ENCODE measurements around the gene BANP.

BANP gene

GRCh38 chr16:88055356-88055755 lies 104.1 kb downstream of the BANP start:
- no peak for DNase-seq

- DNase-seq = no peak
Observed at GRCh38 chr16:88056212-88056611, 105.0 kb downstream of the BANP start.

GRCh38 chr16:88057656-88058055 lies 106.4 kb downstream of the BANP start:
- DNase-seq = no peak

GRCh38 chr16:88058136-88058535 lies 106.9 kb downstream of the BANP start:
- DNase-seq = no peak

- peak; percentile 12 for DNase-seq
Observed at GRCh38 chr16:88058817-88059216, 107.6 kb downstream of the BANP start.

- peak; percentile 16 for DNase-seq
Observed at GRCh38 chr16:88059701-88060386, 108.6 kb downstream of the BANP start.

GRCh38 chr16:88060524-88061219 lies 109.4 kb downstream of the BANP start:
- DNase-seq = peak; percentile 26

GRCh38 chr16:88061346-88062110 lies 110.3 kb downstream of the BANP start:
- peak; percentile 7 for DNase-seq

- DNase-seq = peak; percentile 73
Observed at GRCh38 chr16:88062341-88063210, 111.3 kb downstream of the BANP start.

GRCh38 chr16:88063211-88063773 lies 112.1 kb downstream of the BANP start:
- DNase-seq = peak; percentile 74

GRCh38 chr16:88064011-88064888 lies 113.0 kb downstream of the BANP start:
- peak; percentile 21 for DNase-seq

- DNase-seq = peak; percentile 17
Observed at GRCh38 chr16:88064889-88065746, 113.9 kb downstream of the BANP start.

GRCh38 chr16:88065747-88066142 lies 114.5 kb downstream of the BANP start:
- DNase-seq = peak; percentile 15

- DNase-seq = peak; percentile 14
Observed at GRCh38 chr16:88066234-88066633, 115.0 kb downstream of the BANP start.

- peak; percentile 19 for DNase-seq
Observed at GRCh38 chr16:88066680-88067529, 115.7 kb downstream of the BANP start.

- peak; percentile 14 for DNase-seq
Observed at GRCh38 chr16:88067530-88068411, 116.5 kb downstream of the BANP start.

GRCh38 chr16:88068476-88069396 lies 117.5 kb downstream of the BANP start:
- peak; percentile 34 for DNase-seq
